ENCODE results near the gene CAST. TPM values are rescaled to one million over a fixed set of nuclear protein-coding genes. Genes with fewer than 3 reads are reported as not detected.

CAST gene
- total RNA-seq, 1 donor from 2014 or later: 239 TPM

GRCh38 chr5:96637196-96637595, 25.0 kb upstream of the CAST start:
- TF ChIP-seq CTCF (conservative IDR thresholded peaks at IDR 0.05): no peak
- Mint-ChIP-seq H3K4me1 (ENCODE audit: unreplicated experiment) (peaks cover 18% of the 10 kb centered on the region), H3K36me3 (no peaks in the 10 kb centered on the region), H3K27me3 (no peaks in the 10 kb centered on the region), H3K4me3 (no peak overlapping the region), H3K9me3 (peaks cover 4% of the 10 kb centered on the region), H3K27ac (peak overlapping the region; percentile 33)
- no peak for DNase-seq (ENCODE audit: extremely low spot score, unreplicated experiment)

GRCh38 chr5:96638561-96638960, 23.6 kb upstream of the CAST start:
- H3K4me1 Mint-ChIP-seq (ENCODE audit: unreplicated experiment): peaks cover 18% of the 10 kb centered on the region
- no peak overlapping the region for H3K27ac Mint-ChIP-seq

GRCh38 chr5:96640696-96641095, 21.5 kb upstream of the CAST start:
- Mint-ChIP-seq H3K27me3 (no peaks in the 10 kb centered on the region), H3K4me1 (ENCODE audit: unreplicated experiment) (peaks cover 18% of the 10 kb centered on the region), H3K4me3 (no peak overlapping the region), H3K27ac (peak overlapping the region; percentile 35), H3K9me3 (peaks cover 4% of the 10 kb centered on the region), H3K36me3 (no peaks in the 10 kb centered on the region)
- no peak for TF ChIP-seq CTCF (conservative IDR thresholded peaks at IDR 0.05)
- DNase-seq (ENCODE audit: extremely low spot score, unreplicated experiment): no peak

More at GRCh38 chr5:96638561-96638960, 23.6 kb upstream of the CAST start:
- TF ChIP-seq CTCF (conservative IDR thresholded peaks at IDR 0.05): no peak
- H3K27me3 Mint-ChIP-seq: no peaks in the 10 kb centered on the region
- H3K36me3 Mint-ChIP-seq: no peaks in the 10 kb centered on the region
- DNase-seq (ENCODE audit: extremely low spot score, unreplicated experiment): no peak
- peaks cover 4% of the 10 kb centered on the region for H3K9me3 Mint-ChIP-seq
- no peak overlapping the region for H3K4me3 Mint-ChIP-seq

- Mint-ChIP-seq H3K9me3 (peaks cover 4% of the 10 kb centered on the region), H3K27me3 (no peaks in the 10 kb centered on the region), H3K27ac (peak overlapping the region; percentile 76), H3K4me3 (peak overlapping the region; percentile 2), H3K36me3 (no peaks in the 10 kb centered on the region), H3K4me1 (ENCODE audit: unreplicated experiment) (peaks cover 18% of the 10 kb centered on the region)
- no peak for TF ChIP-seq CTCF (conservative IDR thresholded peaks at IDR 0.05)
- no peak for DNase-seq (ENCODE audit: extremely low spot score, unreplicated experiment)
Measured at GRCh38 chr5:96641368-96642280, 20.6 kb upstream of the CAST start.

GRCh38 chr5:96642281-96642640, 19.9 kb upstream of the CAST start:
- Mint-ChIP-seq H3K27me3 (no peaks in the 10 kb centered on the region), H3K36me3 (no peaks in the 10 kb centered on the region), H3K4me3 (peak overlapping the region; percentile 2), H3K27ac (peak overlapping the region; percentile 76), H3K9me3 (peaks cover 4% of the 10 kb centered on the region), H3K4me1 (ENCODE audit: unreplicated experiment) (peaks cover 16% of the 10 kb centered on the region)
- no peak for DNase-seq (ENCODE audit: extremely low spot score, unreplicated experiment)
- no peak for TF ChIP-seq CTCF (conservative IDR thresholded peaks at IDR 0.05)

Data from type B pancreatic cell (in vitro differentiated cells).